Lower leg skin (tissue), 4 donors: ENCODE results near the gene POLR3B. TPM values are rescaled to one million over a fixed set of nuclear protein-coding genes. Genes with fewer than 3 reads are reported as not detected.
"Not testable (repeated sequence)": the region's sequence is repeated elsewhere in the genome, so short reads cannot be mapped to it uniquely, and the experiment has no call there.

ENCODE experiments used
- DNase-seq, 2 donors: peaks; one replicate each; pipeline ENCODE4 v3.0.0-alpha.2; 2019; ENCODE audit warnings: low spot score in 2 of 2
- H3K4me3 ChIP-seq: fragments of 200-600 bp; sonication (generic); 2 replicates; pipeline ENCODE4 v1.5.1; 2017; ENCODE audit warnings: mild to moderate bottlenecking, low read depth; ENCODE audit not compliant: poor library complexity, severe bottlenecking
- CTCF ChIP-seq, 3 donors: fragments of 450-650 bp; IDR thresholded peaks; one replicate each; pipeline ENCODE4 v1.5.1; 2016; ENCODE audit warnings: antibody characterized with exemption in 3 of 3, mild to moderate bottlenecking in 3 of 3, moderate library complexity in 2 of 3
- POLR2A ChIP-seq, 2 donors: fragments of 450-650 bp; IDR thresholded peaks; one replicate each; pipeline ENCODE4 v1.6.1; 2016 to 2017; ENCODE audit warnings: antibody characterized with exemption in 2 of 2, mild to moderate bottlenecking in 1 of 2, moderate library complexity in 1 of 2
- WGBS, 2 donors: methylation state at CpG; one replicate each; pipeline ENCODE4 v1.1.5; 2018; 5-methylcytosine and 5-hydroxymethylcytosine counted together
- intact Hi-C: fragments of 100-400 bp; cut with DNase I; formaldehyde crosslinking; loops from one replicate; pipeline ENCODE4 v1.15.0; 2023; ENCODE audit warnings: low total_unique reads
- total RNA-seq, 4 donors: library from RNA; depleted of rRNA; stranded (reverse); fragments of >200 nt; gene quantifications; one replicate each; pipeline ENCODE4 v1.1.0, GENCODE V29; 2016

Gene POLR3B
- total RNA-seq, 4 donors from 2014 or later = 9.4 to 12.9 (median 12.1) TPM

DNA sequence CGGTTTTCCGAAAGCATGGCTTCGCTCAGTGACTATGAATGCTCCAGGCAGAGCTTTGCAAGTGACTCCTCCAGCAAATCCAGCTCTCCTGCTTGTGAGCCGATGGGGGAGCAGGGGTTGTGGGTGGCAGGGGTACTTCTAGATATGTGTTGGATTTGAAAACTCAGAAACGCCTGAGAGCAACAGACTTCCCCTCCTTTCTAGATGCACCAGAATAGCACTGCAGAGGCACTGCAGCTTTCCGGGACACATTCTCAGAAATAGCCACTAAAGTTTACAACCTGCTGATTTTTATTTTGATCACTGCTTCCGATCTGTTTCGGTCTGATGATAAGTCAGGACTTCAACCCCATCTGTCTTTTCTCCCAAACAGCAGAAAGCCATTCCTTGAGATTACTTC lies 46.4 kb upstream of the POLR3B start:
- H3K4me3 ChIP-seq = no peak overlapping the region
- no peak for DNase-seq
- 73% methylated on average over 8 of the region's 8 CpGs for WGBS, 2 donors
- intact Hi-C loops = no loop called here
- TF ChIP-seq CTCF (IDR thresholded peaks at IDR 0.05) = no peak
- TF ChIP-seq POLR2A (IDR thresholded peaks at IDR 0.05) = no peak

DNA sequence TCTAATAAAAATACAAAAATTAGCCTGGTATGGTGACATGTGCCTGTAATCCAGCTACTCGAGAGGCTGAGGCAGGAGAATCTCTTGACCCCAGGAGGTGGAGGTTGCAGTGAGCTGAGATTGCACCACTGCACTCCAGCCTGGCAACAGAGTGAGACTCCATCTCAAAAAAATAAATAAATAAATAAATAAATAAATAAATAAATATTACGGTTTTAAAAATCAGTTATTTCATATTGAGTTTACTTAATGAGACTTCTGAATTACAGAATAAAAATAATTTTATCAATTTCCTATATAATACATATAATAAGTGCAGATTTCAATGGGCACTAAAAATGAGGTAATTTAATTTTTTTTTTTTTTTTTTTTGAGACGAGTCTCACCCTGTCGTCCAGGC lies 44.1 kb upstream of the POLR3B start:
- intact Hi-C loops, DNase-seq, H3K4me3 ChIP-seq: not testable (repeated sequence)
- 65 to 92% methylated on average over 4 of the region's 4 CpGs for WGBS, 2 donors

- 64 to 91% methylated on average over 4 of the region's 4 CpGs for WGBS, 2 donors
- intact Hi-C loops = no loop called here
- TF ChIP-seq CTCF (IDR thresholded peaks at IDR 0.05) (no peak), POLR2A (IDR thresholded peaks at IDR 0.05) (no peak)
- no peak overlapping the region for H3K4me3 ChIP-seq
- DNase-seq = no peak
These were observed 42.0 kb upstream of the POLR3B start for GRCh38 chr12:106315523-106315922.

DNA sequence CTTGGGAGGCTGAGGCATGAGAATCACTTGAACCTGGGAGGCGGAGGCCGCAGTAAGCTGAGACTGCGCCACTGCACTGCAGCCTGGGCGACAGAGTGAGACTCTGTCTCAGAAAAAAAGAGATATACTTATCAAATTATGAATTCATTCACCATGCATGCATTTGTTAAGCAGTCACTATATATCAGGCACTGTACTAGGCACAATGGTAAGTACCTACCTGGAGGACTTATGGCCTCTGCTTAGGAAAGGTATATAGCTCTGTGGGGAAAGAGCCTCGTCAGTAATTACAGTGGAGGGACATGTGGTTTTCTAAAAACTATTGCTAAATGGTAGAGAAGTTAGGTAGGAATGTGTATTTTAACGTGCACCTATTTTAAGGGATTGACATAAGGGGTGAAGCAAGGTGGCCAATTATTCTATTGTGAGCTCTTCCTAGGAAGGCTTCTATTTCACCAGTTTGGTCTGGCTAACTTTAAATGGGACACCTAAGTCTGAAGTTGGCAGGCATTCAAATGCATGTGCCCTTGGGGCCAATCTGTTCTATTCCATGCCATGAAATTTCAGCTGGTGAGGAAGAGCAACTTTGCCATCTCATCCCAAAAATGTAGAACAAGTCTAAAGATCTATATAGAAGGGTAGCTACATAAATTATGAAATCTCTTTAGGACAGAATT lies 40.0 kb upstream of the POLR3B start:
- no peak overlapping the region for H3K4me3 ChIP-seq
- DNase-seq = no peak
- no peak for TF ChIP-seq POLR2A (IDR thresholded peaks at IDR 0.05)
- no peak for TF ChIP-seq CTCF (IDR thresholded peaks at IDR 0.05)
- intact Hi-C loops = no loop called here
- WGBS, 2 donors = 89 to 90% methylated on average over 6 of the region's 6 CpGs

GRCh38 chr12:106321139-106321850 lies 36.3 kb upstream of the POLR3B start:
- intact Hi-C loops = no loop called here

More at GRCh38 chr12:106321139-106321850, 36.3 kb upstream of the POLR3B start:
- TF ChIP-seq CTCF (IDR thresholded peaks at IDR 0.05) (no peak), POLR2A (IDR thresholded peaks at IDR 0.05) (no peak)
- no peak overlapping the region for H3K4me3 ChIP-seq
- WGBS, 2 donors = 67 to 77% methylated on average over 7 of the region's 7 CpGs
- no peak for DNase-seq
